ENCODE data around the gene SEMA6D. TPM values are rescaled to one million over a fixed set of nuclear protein-coding genes. Genes with fewer than 3 reads are reported as not detected.

The SEMA6D gene
- total RNA-seq, 1 donor from 2014 or later, result 54.3 TPM

- no peak for DNase-seq (ENCODE audit: low spot score in 2 of 2, unreplicated experiment in 2 of 2)
- no peaks in the 10 kb centered on the region for H3K27me3 Mint-ChIP-seq (ENCODE audit: low read depth)
- H3K9me3 Mint-ChIP-seq, result peaks cover 33% of the 10 kb centered on the region
- peaks cover 20% of the 10 kb centered on the region for H3K4me1 Mint-ChIP-seq
- peak overlapping the region; percentile 10 for H3K27ac Mint-ChIP-seq
- peaks cover 44% of the 10 kb centered on the region for H3K36me3 Mint-ChIP-seq
- H3K4me3 Mint-ChIP-seq, result no peak overlapping the region
- TF ChIP-seq, protein P1, sequence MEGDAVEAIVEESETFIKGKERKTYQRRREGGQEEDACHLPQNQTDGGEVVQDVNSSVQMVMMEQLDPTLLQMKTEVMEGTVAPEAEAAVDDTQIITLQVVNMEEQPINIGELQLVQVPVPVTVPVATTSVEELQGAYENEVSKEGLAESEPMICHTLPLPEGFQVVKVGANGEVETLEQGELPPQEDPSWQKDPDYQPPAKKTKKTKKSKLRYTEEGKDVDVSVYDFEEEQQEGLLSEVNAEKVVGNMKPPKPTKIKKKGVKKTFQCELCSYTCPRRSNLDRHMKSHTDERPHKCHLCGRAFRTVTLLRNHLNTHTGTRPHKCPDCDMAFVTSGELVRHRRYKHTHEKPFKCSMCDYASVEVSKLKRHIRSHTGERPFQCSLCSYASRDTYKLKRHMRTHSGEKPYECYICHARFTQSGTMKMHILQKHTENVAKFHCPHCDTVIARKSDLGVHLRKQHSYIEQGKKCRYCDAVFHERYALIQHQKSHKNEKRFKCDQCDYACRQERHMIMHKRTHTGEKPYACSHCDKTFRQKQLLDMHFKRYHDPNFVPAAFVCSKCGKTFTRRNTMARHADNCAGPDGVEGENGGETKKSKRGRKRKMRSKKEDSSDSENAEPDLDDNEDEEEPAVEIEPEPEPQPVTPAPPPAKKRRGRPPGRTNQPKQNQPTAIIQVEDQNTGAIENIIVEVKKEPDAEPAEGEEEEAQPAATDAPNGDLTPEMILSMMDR (IDR thresholded peaks at IDR 0.05; ENCODE audit: unreplicated experiment), result no peak
Measured at GRCh38 chr15:47756872-47757271, 39.6 kb downstream of the SEMA6D start.

DNA sequence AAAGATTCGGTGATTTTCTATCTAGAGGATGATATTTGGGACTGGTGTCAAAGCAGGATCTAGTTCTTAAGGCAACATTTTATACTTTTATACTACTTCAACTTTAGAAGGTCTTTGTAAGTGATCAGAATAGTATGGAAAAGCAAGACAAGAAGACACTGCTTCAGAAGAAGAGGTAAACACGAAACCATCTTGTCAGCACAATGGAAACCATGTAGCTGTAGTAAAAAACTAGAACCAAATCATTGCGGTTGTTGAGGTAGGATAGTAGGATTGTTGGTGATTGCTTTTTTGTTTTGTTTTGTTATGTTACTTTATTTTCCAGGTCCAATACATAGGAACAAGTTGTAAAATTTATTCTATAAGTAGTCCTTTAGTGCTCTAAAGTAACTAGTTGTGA, 40.0 kb downstream of the SEMA6D start:
- peak overlapping the region; percentile 10 for H3K27ac Mint-ChIP-seq

GRCh38 chr15:47762621-47763020, 45.3 kb downstream of the SEMA6D start:
- no peak for DNase-seq (ENCODE audit: low spot score in 2 of 2, unreplicated experiment in 2 of 2)
- Mint-ChIP-seq H3K36me3 (peaks cover 64% of the 10 kb centered on the region), H3K27me3 (ENCODE audit: low read depth) (no peaks in the 10 kb centered on the region), H3K9me3 (no peaks in the 10 kb centered on the region), H3K4me3 (no peak overlapping the region), H3K27ac (no peak overlapping the region), H3K4me1 (peaks cover 12% of the 10 kb centered on the region)
- TF ChIP-seq, protein P1 (IDR thresholded peaks at IDR 0.05; ENCODE audit: unreplicated experiment), result no peak

More for the DNA sequence above, 40.0 kb downstream of the SEMA6D start:
- H3K36me3 Mint-ChIP-seq, result peaks cover 44% of the 10 kb centered on the region
- H3K4me3 Mint-ChIP-seq, result no peak overlapping the region
- DNase-seq (ENCODE audit: low spot score in 2 of 2, unreplicated experiment in 2 of 2), result no peak
- peaks cover 28% of the 10 kb centered on the region for H3K9me3 Mint-ChIP-seq
- H3K4me1 Mint-ChIP-seq, result peaks cover 20% of the 10 kb centered on the region
- TF ChIP-seq, protein P1 (IDR thresholded peaks at IDR 0.05; ENCODE audit: unreplicated experiment), result no peak
- H3K27me3 Mint-ChIP-seq (ENCODE audit: low read depth), result no peaks in the 10 kb centered on the region

- H3K4me3 Mint-ChIP-seq, result no peak overlapping the region
- H3K27me3 Mint-ChIP-seq (ENCODE audit: low read depth), result no peaks in the 10 kb centered on the region
- H3K27ac Mint-ChIP-seq, result no peak overlapping the region
- no peaks in the 10 kb centered on the region for H3K9me3 Mint-ChIP-seq
- H3K36me3 Mint-ChIP-seq, result peaks cover 72% of the 10 kb centered on the region
- DNase-seq (ENCODE audit: low spot score in 2 of 2, unreplicated experiment in 2 of 2), result no peak
- TF ChIP-seq, protein P1 (IDR thresholded peaks at IDR 0.05; ENCODE audit: unreplicated experiment), result no peak
- H3K4me1 Mint-ChIP-seq, result peaks cover 23% of the 10 kb centered on the region
Measured at GRCh38 chr15:47764666-47765065, 47.4 kb downstream of the SEMA6D start.

- peaks cover 13% of the 10 kb centered on the region for H3K4me1 Mint-ChIP-seq
- H3K36me3 Mint-ChIP-seq, result peaks cover 80% of the 10 kb centered on the region
- peaks cover 4% of the 10 kb centered on the region for H3K9me3 Mint-ChIP-seq
- no peak overlapping the region for H3K4me3 Mint-ChIP-seq
- H3K27ac Mint-ChIP-seq, result no peak overlapping the region
- H3K27me3 Mint-ChIP-seq (ENCODE audit: low read depth), result no peaks in the 10 kb centered on the region
- no peak for DNase-seq (ENCODE audit: low spot score in 2 of 2, unreplicated experiment in 2 of 2)
- TF ChIP-seq, protein P1 (IDR thresholded peaks at IDR 0.05; ENCODE audit: unreplicated experiment), result no peak
Measured at GRCh38 chr15:47766406-47766805, 49.1 kb downstream of the SEMA6D start.

- Mint-ChIP-seq H3K27ac (no peak overlapping the region), H3K27me3 (ENCODE audit: low read depth) (no peaks in the 10 kb centered on the region), H3K9me3 (peaks cover 4% of the 10 kb centered on the region), H3K4me3 (no peak overlapping the region), H3K4me1 (peaks cover 13% of the 10 kb centered on the region), H3K36me3 (peaks cover 77% of the 10 kb centered on the region)
- TF ChIP-seq, protein P1 (IDR thresholded peaks at IDR 0.05; ENCODE audit: unreplicated experiment), result no peak
- DNase-seq (ENCODE audit: low spot score in 2 of 2, unreplicated experiment in 2 of 2), result no peak
Measured at GRCh38 chr15:47767035-47767434, 49.7 kb downstream of the SEMA6D start.
